Measurements from ENCODE around the gene NCK2. TPM values are rescaled to one million over a fixed set of nuclear protein-coding genes. Genes with fewer than 3 reads are reported as not detected.

The NCK2 gene
- total RNA-seq, 1 donor from 2014 or later: 90.0 TPM

DNA sequence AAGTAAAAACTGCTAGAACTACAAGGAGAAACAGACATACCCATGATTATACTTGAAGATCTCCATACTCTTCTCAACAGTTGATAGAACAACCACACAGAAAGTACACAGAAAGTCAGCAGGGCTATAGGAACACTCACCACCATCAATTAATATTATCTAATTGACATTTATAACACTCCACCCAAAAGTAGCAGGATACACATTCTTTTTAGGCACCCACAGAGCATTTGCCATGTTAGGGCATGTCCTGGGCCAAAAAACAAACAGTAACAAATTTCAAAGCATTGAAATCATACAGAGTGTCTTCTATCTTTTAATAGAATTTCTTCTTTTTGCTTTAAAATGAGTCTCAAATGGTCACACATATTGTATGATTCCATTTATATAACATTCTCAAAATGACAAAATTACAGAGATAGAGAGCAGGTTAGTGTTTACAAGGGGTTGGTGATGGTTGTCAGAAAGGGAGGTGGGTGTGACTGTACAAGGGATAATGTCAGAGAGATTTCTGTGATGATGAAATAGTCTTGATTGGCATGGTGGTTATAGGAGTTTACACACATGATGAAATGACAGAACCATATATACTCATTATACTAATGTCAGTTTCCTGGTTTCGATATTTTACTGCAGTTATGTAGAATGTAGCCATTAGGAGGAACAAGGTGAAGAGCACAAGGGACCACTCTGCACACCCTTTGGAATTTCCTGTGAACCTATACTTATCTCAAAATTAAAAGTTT, 82.8 kb downstream of the NCK2 start:
- H3K36me3 ChIP-seq (ENCODE audit: control insufficient read depth, insufficient read depth, low read length): peaks cover 4% of the 10 kb centered on the region
- FAIRE-seq (no peak), DNase-seq (ENCODE audit: low read depth) (peak; percentile 95)
- TF ChIP-seq, protein P1, sequence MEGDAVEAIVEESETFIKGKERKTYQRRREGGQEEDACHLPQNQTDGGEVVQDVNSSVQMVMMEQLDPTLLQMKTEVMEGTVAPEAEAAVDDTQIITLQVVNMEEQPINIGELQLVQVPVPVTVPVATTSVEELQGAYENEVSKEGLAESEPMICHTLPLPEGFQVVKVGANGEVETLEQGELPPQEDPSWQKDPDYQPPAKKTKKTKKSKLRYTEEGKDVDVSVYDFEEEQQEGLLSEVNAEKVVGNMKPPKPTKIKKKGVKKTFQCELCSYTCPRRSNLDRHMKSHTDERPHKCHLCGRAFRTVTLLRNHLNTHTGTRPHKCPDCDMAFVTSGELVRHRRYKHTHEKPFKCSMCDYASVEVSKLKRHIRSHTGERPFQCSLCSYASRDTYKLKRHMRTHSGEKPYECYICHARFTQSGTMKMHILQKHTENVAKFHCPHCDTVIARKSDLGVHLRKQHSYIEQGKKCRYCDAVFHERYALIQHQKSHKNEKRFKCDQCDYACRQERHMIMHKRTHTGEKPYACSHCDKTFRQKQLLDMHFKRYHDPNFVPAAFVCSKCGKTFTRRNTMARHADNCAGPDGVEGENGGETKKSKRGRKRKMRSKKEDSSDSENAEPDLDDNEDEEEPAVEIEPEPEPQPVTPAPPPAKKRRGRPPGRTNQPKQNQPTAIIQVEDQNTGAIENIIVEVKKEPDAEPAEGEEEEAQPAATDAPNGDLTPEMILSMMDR (IDR thresholded peaks at IDR 0.05; ENCODE audit: insufficient read depth, low read length, severe bottlenecking): no peak
- H3K27me3 ChIP-seq (ENCODE audit: control insufficient read depth, insufficient read depth, low read length): no peaks in the 10 kb centered on the region
- H3K4me3 ChIP-seq (ENCODE audit: low read depth, low read length): no peak overlapping the region

DNA sequence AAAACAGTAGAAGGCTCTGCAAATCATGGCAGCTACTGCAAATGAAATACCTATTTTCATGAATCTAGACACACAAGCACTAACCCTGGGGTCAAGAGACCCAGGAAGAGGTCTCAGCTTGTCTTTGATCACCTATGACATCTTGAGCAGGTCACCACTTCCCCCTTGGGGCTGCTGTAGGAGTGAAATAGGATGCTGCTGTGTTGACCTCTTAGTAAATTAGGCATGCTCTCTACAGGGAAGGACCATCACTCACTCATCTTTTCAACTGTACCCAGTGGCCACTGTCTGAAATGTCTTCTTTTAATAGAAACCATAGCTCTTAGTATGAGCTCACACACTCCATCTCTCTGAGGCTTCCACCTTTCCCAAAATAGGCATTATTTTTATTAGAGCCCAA, 83.8 kb downstream of the NCK2 start:
- TF ChIP-seq, protein P1 (IDR thresholded peaks at IDR 0.05; ENCODE audit: insufficient read depth, low read length, severe bottlenecking): no peak
- no peak for FAIRE-seq
- Histone ChIP-seq H3K27me3 (ENCODE audit: control insufficient read depth, insufficient read depth, low read length) (no peaks in the 10 kb centered on the region), H3K36me3 (ENCODE audit: control insufficient read depth, insufficient read depth, low read length) (peaks cover 4% of the 10 kb centered on the region), H3K4me3 (ENCODE audit: low read depth, low read length) (no peak overlapping the region)
- DNase-seq (ENCODE audit: low read depth): no peak

DNA sequence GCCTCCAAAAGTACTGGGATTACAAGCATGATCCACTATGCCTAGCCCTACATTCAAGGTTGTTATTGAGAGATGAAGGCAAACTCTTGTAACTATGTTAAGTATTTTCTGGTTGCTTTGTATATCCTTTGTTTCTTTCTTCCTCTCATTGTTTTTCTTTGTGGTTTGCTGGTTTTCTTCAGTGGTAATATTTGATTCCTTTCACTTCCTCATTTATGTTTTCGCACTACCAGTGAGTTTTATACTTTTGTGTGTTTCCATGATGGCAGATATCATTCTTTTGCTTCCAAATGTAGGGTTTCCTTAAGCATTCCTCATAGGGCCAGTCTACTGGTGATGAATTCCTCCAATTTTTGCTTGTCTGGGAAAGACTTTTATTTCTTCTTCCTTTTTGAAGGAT, 90.2 kb downstream of the NCK2 start:
- Histone ChIP-seq H3K36me3 (ENCODE audit: control insufficient read depth, insufficient read depth, low read length) (no peaks in the 10 kb centered on the region), H3K4me3 (ENCODE audit: low read depth, low read length) (no peak overlapping the region), H3K27me3 (ENCODE audit: control insufficient read depth, insufficient read depth, low read length) (no peaks in the 10 kb centered on the region)
- DNase-seq (ENCODE audit: low read depth) (no peak), FAIRE-seq (no peak)
- TF ChIP-seq, protein P1 (IDR thresholded peaks at IDR 0.05; ENCODE audit: insufficient read depth, low read length, severe bottlenecking): no peak

DNA sequence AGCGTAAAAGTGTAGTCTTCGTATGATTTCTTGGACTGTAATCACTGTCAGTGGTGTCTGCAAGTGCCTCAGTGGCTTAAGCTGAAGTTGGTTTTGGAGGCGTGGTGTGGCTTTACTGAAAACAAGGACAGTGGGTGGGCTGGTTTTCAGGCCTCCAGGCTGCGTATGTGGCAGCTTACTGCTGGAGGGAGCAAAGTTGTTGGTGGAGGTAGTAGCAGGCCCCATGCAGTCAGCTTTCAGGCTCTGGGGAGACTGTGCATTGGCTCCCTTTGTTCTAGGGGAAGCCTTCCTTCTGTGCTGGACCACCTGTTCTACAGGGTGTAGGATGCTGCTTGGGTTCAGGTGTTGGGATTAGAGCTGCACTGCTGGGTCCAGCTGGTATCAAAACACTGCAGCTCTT, 91.6 kb downstream of the NCK2 start:
- FAIRE-seq: no peak
- TF ChIP-seq, protein P1 (IDR thresholded peaks at IDR 0.05; ENCODE audit: insufficient read depth, low read length, severe bottlenecking): no peak

DNA sequence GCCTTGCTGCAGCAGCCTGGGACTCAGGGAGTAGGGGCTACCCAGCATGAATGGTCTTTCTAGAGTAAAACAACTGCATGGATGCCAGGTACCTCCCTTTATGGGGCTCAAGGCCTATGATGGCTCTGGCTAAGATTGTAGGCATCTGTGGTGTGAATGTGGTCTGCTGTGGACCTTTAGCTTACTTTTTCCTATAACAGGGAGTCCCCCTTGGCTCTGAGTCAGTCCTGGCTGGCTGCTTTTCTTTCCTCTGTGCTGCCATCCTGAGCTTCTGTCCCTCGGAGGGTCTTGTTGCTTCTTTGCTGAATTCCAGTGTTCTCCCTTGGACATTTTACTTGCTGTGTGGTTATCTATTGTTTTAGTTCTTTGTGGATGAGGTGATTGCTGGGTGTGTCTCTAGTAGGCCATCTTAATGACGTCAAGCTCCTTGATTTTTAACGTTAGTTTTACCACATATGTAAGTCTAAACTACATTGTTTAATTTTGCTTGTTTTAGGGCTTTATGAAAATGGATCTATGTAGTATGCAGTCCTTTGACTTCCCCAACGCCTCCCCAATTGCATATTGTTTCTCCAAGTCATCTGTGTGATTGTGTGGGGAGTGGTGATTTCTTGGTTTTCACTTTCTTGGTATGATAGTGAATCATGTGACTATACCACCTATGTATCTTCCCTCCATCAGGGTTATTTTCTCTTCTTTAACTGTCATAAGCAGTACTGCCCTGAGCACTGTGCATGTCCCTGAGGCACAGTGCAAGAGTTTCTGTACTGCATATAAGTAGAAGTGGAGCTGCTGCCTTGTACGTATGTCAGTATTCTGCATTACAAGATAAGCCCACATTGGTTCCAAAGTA, 92.4 kb downstream of the NCK2 start:
- no peak for DNase-seq (ENCODE audit: low read depth)
- H3K4me3 ChIP-seq (ENCODE audit: low read depth, low read length): no peak overlapping the region
- FAIRE-seq: no peak

More for the DNA sequence above, 91.6 kb downstream of the NCK2 start:
- no peak for DNase-seq (ENCODE audit: low read depth)
- Histone ChIP-seq H3K27me3 (ENCODE audit: control insufficient read depth, insufficient read depth, low read length) (no peaks in the 10 kb centered on the region), H3K4me3 (ENCODE audit: low read depth, low read length) (no peak overlapping the region), H3K36me3 (ENCODE audit: control insufficient read depth, insufficient read depth, low read length) (no peaks in the 10 kb centered on the region)

More for the DNA sequence above, 92.4 kb downstream of the NCK2 start:
- TF ChIP-seq, protein P1 (IDR thresholded peaks at IDR 0.05; ENCODE audit: insufficient read depth, low read length, severe bottlenecking): no peak
- Histone ChIP-seq H3K36me3 (ENCODE audit: control insufficient read depth, insufficient read depth, low read length) (no peaks in the 10 kb centered on the region), H3K27me3 (ENCODE audit: control insufficient read depth, insufficient read depth, low read length) (no peaks in the 10 kb centered on the region)

Measured in bronchial epithelial cell (primary cell).